Spleen (tissue), 11 donors: Measurements from ENCODE around the gene PLCG2. TPM values are rescaled to one million over a fixed set of nuclear protein-coding genes. Genes with fewer than 3 reads are reported as not detected.

Experiments
- DNase-seq: peaks from one replicate; pipeline ENCODE4 v3.0.0-alpha.2; 2020
- H3K27ac ChIP-seq, 8 donors: fragments of 200-600 bp; sonication (generic) in 7 of 8; 1 replicate in 4 of 8; 2 replicates in 4 of 8; pipeline versions ENCODE4 v1.5.0 to v1.8.0; 2016 to 2021; ENCODE audit warnings: inconsistent platforms in 4 of 8, mild to moderate bottlenecking in 4 of 8, moderate library complexity in 1 of 8
- H3K27me3 ChIP-seq, 7 donors: fragments of 200-600 bp; sonication (generic) in 6 of 7; replicated peaks in 1 of 7; 1 replicate in 4 of 7; 2 replicates in 3 of 7; pipeline versions ENCODE4 v1.5.0 to v1.8.0; 2016 to 2021; ENCODE audit warnings: inconsistent platforms in 3 of 7, mild to moderate bottlenecking in 1 of 7
- H3K36me3 ChIP-seq, 6 donors: fragments of 200-600 bp; sonication (generic) in 5 of 6; 1 replicate in 4 of 6; 2 replicates in 2 of 6; pipeline versions ENCODE4 v1.5.0 to v1.8.0; 2016 to 2021; ENCODE audit warnings: inconsistent platforms in 2 of 6
- H3K4me1 ChIP-seq, 6 donors: fragments of 200-600 bp; sonication (generic) in 5 of 6; 1 replicate in 3 of 6; 2 replicates in 3 of 6; pipeline versions ENCODE4 v1.5.0 to v1.8.0; 2016 to 2021; ENCODE audit warnings: inconsistent platforms in 3 of 6
- H3K4me3 ChIP-seq, 8 donors: fragments of 200-600 bp; sonication (generic) in 7 of 8; 1 replicate in 4 of 8; 2 replicates in 4 of 8; pipeline versions ENCODE4 v1.5.0 to v1.8.0; 2016 to 2021; ENCODE audit warnings: inconsistent platforms in 4 of 8, mild to moderate bottlenecking in 4 of 8, moderate library complexity in 2 of 8
- H3K9me3 ChIP-seq, 8 donors: fragments of 200-600 bp; sonication (generic) in 7 of 8; 1 replicate in 4 of 8; 2 replicates in 4 of 8; pipeline versions ENCODE4 v1.5.0 to v1.8.0; 2016 to 2021; ENCODE audit warnings: inconsistent platforms in 4 of 8
- CTCF ChIP-seq, 11 experiments: fragments of 200-600 bp in 7 of 11; fragments of 450-650 bp in 4 of 11; sonication (generic) in 4 of 11; IDR thresholded peaks in 8 of 11; conservative IDR thresholded peaks in 3 of 11; 1 replicate in 7 of 11; 2 replicates in 4 of 11; pipeline versions ENCODE4 v1.4.0 to v1.8.0; 2016 to 2021; ENCODE audit warnings: antibody characterized with exemption in 11 of 11, inconsistent platforms in 4 of 11, mild to moderate bottlenecking in 1 of 11
- POLR2A ChIP-seq, 3 donors: fragments of 450-650 bp; IDR thresholded peaks; one replicate each; pipeline ENCODE4 v1.5.1; 2017; ENCODE audit warnings: antibody characterized with exemption in 3 of 3, mild to moderate bottlenecking in 1 of 3
- POLR2AphosphoS5 ChIP-seq, 3 donors: sonication (generic); formaldehyde crosslinking; IDR thresholded peaks; one replicate each; pipeline ENCODE4 v1.5.1; 2017; ENCODE audit warnings: antibody characterized with exemption in 3 of 3
- WGBS, 5 donors: extraction: QIAGEN DNeasy Blood & Tissue Kit in 3 of 5; methylation state at CpG; one replicate each; pipeline versions ENCODE4 v1.1.5 to v1.1.7; 2013 to 2018; 5-methylcytosine and 5-hydroxymethylcytosine counted together
- intact Hi-C: fragments of 100-400 bp; cut with DNase I; formaldehyde crosslinking; loops from one replicate; pipeline ENCODE4 v1.15.0; 2023; ENCODE audit warnings: low total_unique reads
- polyA plus RNA-seq, 3 donors: library from polyadenylated mRNA; stranded (reverse); fragments of 200-250 nt; gene quantifications; one replicate each; pipeline ENCODE4 v1.2.1, GENCODE V29; 2013
- total RNA-seq, 7 donors: library from RNA; depleted of rRNA in 3 of 7; stranded (reverse); fragments of >200 nt in 3 of 7; fragmentation: NEBNext Ultra II Directional in 4 of 7; extraction: Animal tissue kit (Norgen Biotek cat#: 25700) in 4 of 7; gene quantifications; one replicate each; pipeline versions ENCODE4 v1.1.0 to v1.2.1, GENCODE V29; 2016 to 2021
- donor health status: healthy with polysubstance abuse.
- donor health status: DM: no; HTN: no; CAD: no; lungs with moderate emphysema.
- donor health status: DM: no; HTN: no; CAD: no.
- donor health status: Bipolar disorder and iron deficiency.
- donor health status: healthy.
- donor health status: DM: no; HTN: no; CAD: no.
- donor health status: DM: yes; HTN: yes; CAD: no.

Gene PLCG2
- total and polyA plus RNA-seq, 10 donors, result 57.1 to 277 (median 145) TPM

DNA sequence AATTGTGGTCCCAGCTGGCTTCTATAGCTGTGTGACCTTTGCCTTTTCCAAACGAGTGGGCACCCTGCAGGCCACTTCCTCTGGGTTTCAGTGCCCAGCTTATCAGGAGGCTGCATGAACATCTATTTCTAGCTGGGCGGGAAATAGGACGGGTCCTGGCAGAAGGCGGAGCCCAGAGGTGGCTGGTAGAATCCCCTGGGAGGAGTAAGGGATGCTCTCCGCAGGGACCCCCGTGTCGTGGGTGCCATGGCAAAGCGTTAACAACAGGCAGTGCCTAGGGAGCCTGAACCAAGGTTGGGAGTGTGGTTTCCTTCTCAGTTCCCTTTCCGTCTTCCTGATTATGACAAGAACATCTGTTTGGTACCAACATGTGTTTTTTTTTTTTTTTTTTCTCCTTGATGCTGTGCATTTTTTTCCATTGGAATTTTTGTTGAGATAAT lies 58.2 kb downstream of the PLCG2 start:
- Histone ChIP-seq H3K27ac (peak overlapping the region in 7 of 8 donors; percentile 62 to 95 (median 76)), H3K27me3 (no peaks in the 10 kb centered on the region), H3K9me3 (no peaks in the 10 kb centered on the region), H3K4me1 (peaks cover 52 to 100% (median 93%) of the 10 kb centered on the region in 6 donors), H3K4me3 (peak overlapping the region in 1 of 8 donors; percentile 42), H3K36me3 (no peaks in the 10 kb centered on the region)
- peak in 1 of 3 donors; percentile 33 for TF ChIP-seq POLR2AphosphoS5 (IDR thresholded peaks at IDR 0.05)
- no peak for TF ChIP-seq CTCF (IDR thresholded peaks at IDR 0.05 in 8 of 11, conservative IDR thresholded peaks at IDR 0.05 in 3 of 11)
- no peak for DNase-seq
- intact Hi-C loops, result no loop called here
- 30 to 43% (median 33%) methylated on average over 9 of the region's 9 CpGs for WGBS, 5 donors

DNA sequence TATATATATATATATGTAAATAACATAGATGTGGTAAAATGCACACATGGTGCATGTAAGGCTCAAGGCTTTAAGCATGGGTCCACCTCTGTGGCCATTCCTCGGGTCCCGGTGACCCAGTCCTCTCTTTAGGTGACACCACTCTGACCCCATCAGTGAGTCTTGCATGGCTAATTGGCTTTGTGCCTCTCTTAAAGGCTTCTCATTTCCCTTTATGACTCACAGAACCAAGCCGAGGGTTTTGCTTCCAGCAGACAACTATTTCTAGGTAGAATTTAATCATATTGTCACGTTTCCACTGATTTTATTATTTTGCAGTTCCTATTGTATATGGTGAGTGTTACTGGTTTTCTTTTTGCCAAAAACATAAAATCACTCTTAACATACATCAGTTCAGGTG lies 59.7 kb downstream of the PLCG2 start:
- Histone ChIP-seq H3K9me3 (no peaks in the 10 kb centered on the region), H3K36me3 (no peaks in the 10 kb centered on the region), H3K4me3 (no peak overlapping the region), H3K27ac (peak overlapping the region in 4 of 8 donors; percentile 26 to 95 (median 84)), H3K27me3 (no peaks in the 10 kb centered on the region), H3K4me1 (peaks cover 49 to 100% (median 93%) of the 10 kb centered on the region in 6 donors)
- no peak for TF ChIP-seq POLR2A (IDR thresholded peaks at IDR 0.05)
- TF ChIP-seq POLR2AphosphoS5 (IDR thresholded peaks at IDR 0.05), result no peak
- no peak for TF ChIP-seq CTCF (IDR thresholded peaks at IDR 0.05 in 8 of 11, conservative IDR thresholded peaks at IDR 0.05 in 3 of 11)
- DNase-seq, result no peak
- intact Hi-C loops, result no loop called here
- WGBS, 5 donors, result 48 to 61% (median 55%) methylated on average over 4 of the region's 4 CpGs

DNA sequence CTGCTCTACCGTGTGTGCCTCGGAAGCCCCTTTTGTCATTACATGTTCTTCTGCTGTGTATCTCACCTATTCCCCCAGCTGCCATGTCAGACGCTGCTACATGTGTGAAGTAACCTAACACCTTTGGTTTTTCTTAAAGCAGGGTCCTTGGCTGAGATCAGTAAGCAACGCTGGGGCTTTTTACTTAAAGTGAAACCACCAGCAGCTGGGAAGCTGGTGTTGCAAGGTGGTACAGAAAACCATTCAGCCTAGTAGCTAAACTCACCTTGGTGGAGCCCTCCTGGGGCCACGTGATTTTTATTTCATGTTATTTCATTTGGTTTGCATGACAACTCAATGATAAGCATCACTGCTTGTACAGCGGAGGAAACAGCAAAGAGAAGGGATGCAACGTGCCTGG lies 62.6 kb downstream of the PLCG2 start:
- Histone ChIP-seq H3K27me3 (no peaks in the 10 kb centered on the region), H3K9me3 (no peaks in the 10 kb centered on the region), H3K36me3 (peaks cover 0 to 16% (median 3%) of the 10 kb centered on the region in 6 donors), H3K27ac (peak overlapping the region in 6 of 8 donors; percentile 34 to 79 (median 65)), H3K4me3 (peak overlapping the region in 3 of 8 donors; percentile 0 to 53 (median 1)), H3K4me1 (peaks cover 32 to 95% (median 70%) of the 10 kb centered on the region in 6 donors)
- TF ChIP-seq POLR2A (IDR thresholded peaks at IDR 0.05) (no peak), POLR2AphosphoS5 (IDR thresholded peaks at IDR 0.05) (peak in 1 of 3 donors; percentile 44)
- DNase-seq, result no peak
- intact Hi-C loops, result no loop called here
- WGBS, 5 donors, result 45 to 53% (median 46%) methylated on average over 7 of the region's 7 CpGs

- Histone ChIP-seq H3K9me3 (no peaks in the 10 kb centered on the region), H3K27me3 (no peaks in the 10 kb centered on the region), H3K27ac (peak overlapping the region in 7 of 8 donors; percentile 6 to 79 (median 63)), H3K4me3 (peak overlapping the region in 2 of 8 donors; percentile 0 to 53), H3K4me1 (peaks cover 24 to 92% (median 60%) of the 10 kb centered on the region in 6 donors), H3K36me3 (peaks cover 0 to 17% (median 3%) of the 10 kb centered on the region in 6 donors)
- intact Hi-C loops, result no loop called here
- DNase-seq, result no peak
- WGBS, 5 donors, result 15 to 24% (median 21%) methylated on average over 12 of the region's 12 CpGs
- TF ChIP-seq CTCF (IDR thresholded peaks at IDR 0.05 in 8 of 11, conservative IDR thresholded peaks at IDR 0.05 in 3 of 11) (no peak), POLR2AphosphoS5 (IDR thresholded peaks at IDR 0.05) (no peak), POLR2A (IDR thresholded peaks at IDR 0.05) (no peak)
These were observed 63.6 kb downstream of the PLCG2 start for GRCh38 chr16:81842564-81843242.
